BE2C (cell line): ENCODE data around the gene GET3.

Experiments
- DNase-seq: peaks from one replicate; pipeline ENCODE4 v3.0.0-alpha.2; 2020
- H3K27me3 ChIP-seq: fragments of 250-450 bp; sonication (Bioruptor Pico); 2 replicates; pipeline ENCODE4 v1.5.1; 2020; ENCODE audit warnings: mild to moderate bottlenecking
- H3K36me3 ChIP-seq: fragments of 250-450 bp; sonication (Bioruptor Pico); 2 replicates; pipeline ENCODE4 v1.5.1; 2020; ENCODE audit warnings: mild to moderate bottlenecking
- H3K4me1 ChIP-seq: fragments of 250-450 bp; sonication (Bioruptor Pico); 2 replicates; pipeline ENCODE4 v1.5.1; 2020
- H3K4me3 ChIP-seq: 2 replicates; pipeline ENCODE4 v1.5.1; 2011; ENCODE audit warnings: low read depth, low read length
- H3K9me3 ChIP-seq: fragments of 250-450 bp; sonication (Bioruptor Pico); 2 replicates; pipeline ENCODE4 v1.5.1; 2020
- CTCF ChIP-seq: IDR thresholded peaks from 2 replicates; pipeline ENCODE4 v1.5.1; 2012; ENCODE audit warnings: mild to moderate bottlenecking, low read depth, low read length

The GET3 gene

GRCh38 chr19:12749938-12750521 is 12.7 kb downstream of the GET3 start:
- no peak for DNase-seq
- no peak overlapping the region for H3K4me3 ChIP-seq
- peaks cover 53% of the 10 kb centered on the region for H3K27me3 ChIP-seq
- peaks cover 20% of the 10 kb centered on the region for H3K36me3 ChIP-seq
- H3K9me3 ChIP-seq: no peaks in the 10 kb centered on the region
- no peaks in the 10 kb centered on the region for H3K4me1 ChIP-seq
- no peak for TF ChIP-seq CTCF

GRCh38 chr19:12750851-12751250 is 13.6 kb downstream of the GET3 start:
- Histone ChIP-seq H3K4me3 (no peak overlapping the region), H3K4me1 (no peaks in the 10 kb centered on the region), H3K27me3 (peaks cover 58% of the 10 kb centered on the region), H3K36me3 (peaks cover 13% of the 10 kb centered on the region), H3K9me3 (no peaks in the 10 kb centered on the region)
- DNase-seq: no peak
- TF ChIP-seq CTCF: no peak

DNA sequence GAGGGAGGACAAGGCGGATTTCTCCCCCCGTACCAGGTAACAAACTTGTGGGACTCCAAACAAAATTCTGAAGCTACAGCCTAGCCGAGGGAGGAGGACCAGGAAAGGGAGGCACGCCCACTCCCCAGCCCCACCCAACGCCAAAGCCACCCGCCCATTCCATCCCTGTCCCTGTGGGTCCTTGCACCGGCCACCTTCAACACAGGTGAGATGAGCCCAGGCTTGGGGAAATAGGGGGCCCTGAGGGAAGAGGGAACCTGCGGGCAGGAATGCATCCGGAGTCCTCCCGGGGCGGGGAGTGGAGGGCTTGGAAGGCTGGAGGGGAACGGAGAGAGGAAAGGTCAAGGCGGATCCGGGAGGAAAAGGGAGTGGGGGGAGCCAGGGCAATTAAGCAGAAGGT is 14.3 kb downstream of the GET3 start, which contains the start of gene BEST2:
BEST2 (plus strand) TSS at position 157 of the 400 bp plus-strand sequence. CDS start 802 bp downstream, outside the sequence.
- H3K27me3 ChIP-seq: peaks cover 58% of the 10 kb centered on the region
- H3K9me3 ChIP-seq: no peaks in the 10 kb centered on the region
- no peak within 1 kb of the TSS for H3K4me3 ChIP-seq
- H3K4me1 ChIP-seq: no peaks in the 10 kb centered on the region
- TF ChIP-seq CTCF: no peak
- H3K36me3 ChIP-seq: peaks cover 6% of the 10 kb centered on the region
- no peak for DNase-seq

- no peak for DNase-seq
- Histone ChIP-seq H3K27me3 (peaks cover 58% of the 10 kb centered on the region), H3K9me3 (no peaks in the 10 kb centered on the region), H3K4me1 (no peaks in the 10 kb centered on the region), H3K36me3 (peaks cover 6% of the 10 kb centered on the region), H3K4me3 (no peak overlapping the region)
- no peak for TF ChIP-seq CTCF
Observed at GRCh38 chr19:12752056-12752781, 14.9 kb downstream of the GET3 start.

GRCh38 chr19:12754465-12755196 is 17.3 kb downstream of the GET3 start:
- Histone ChIP-seq H3K4me3 (no peak overlapping the region), H3K27me3 (peaks cover 55% of the 10 kb centered on the region), H3K4me1 (no peaks in the 10 kb centered on the region), H3K9me3 (no peaks in the 10 kb centered on the region), H3K36me3 (no peaks in the 10 kb centered on the region)
- TF ChIP-seq CTCF: no peak
- no peak for DNase-seq
